GM12865 (cell line): ENCODE measurements around the gene VSIR.

ENCODE experiments used
- DNase-seq: peaks from one replicate; pipeline ENCODE4 v3.0.0; 2010; ENCODE audit warnings: low read depth
- H3K4me3 ChIP-seq: 2 replicates; pipeline ENCODE4 v1.5.1; 2011; ENCODE audit warnings: mild to moderate bottlenecking, low read depth, low read length, control low read depth
- TF ChIP-seq, protein P1 (sequence below): IDR thresholded peaks from 2 replicates; pipeline ENCODE4 v1.5.1; 2011; ENCODE audit warnings: low read length, control low read depth, low read depth, inconsistent platforms; ENCODE audit not compliant: insufficient read depth; ENCODE audit errors: missing control alignments

VSIR gene

DNA sequence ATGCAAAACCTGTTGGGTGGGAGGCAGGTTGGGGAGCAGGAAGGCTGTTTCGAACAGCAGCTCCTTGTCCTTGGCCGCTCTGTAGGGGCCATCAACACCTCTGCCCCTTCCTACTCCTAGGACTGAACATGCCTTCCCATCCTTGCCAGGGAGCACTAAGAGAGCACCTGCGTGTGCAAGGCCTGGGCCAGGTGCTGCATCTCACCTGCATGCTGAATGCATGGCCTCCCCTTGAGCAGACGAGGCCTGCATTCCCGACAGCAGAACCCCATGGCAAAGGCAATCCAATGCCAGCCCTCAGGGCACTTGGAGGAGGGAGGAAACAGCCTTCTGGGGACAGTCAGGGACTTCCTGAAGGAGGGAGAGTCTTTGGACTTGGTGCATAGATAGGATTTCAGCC, 11.0 kb downstream of the VSIR start:
- no peak overlapping the region for H3K4me3 ChIP-seq
- DNase-seq, result no peak
- TF ChIP-seq, protein P1, sequence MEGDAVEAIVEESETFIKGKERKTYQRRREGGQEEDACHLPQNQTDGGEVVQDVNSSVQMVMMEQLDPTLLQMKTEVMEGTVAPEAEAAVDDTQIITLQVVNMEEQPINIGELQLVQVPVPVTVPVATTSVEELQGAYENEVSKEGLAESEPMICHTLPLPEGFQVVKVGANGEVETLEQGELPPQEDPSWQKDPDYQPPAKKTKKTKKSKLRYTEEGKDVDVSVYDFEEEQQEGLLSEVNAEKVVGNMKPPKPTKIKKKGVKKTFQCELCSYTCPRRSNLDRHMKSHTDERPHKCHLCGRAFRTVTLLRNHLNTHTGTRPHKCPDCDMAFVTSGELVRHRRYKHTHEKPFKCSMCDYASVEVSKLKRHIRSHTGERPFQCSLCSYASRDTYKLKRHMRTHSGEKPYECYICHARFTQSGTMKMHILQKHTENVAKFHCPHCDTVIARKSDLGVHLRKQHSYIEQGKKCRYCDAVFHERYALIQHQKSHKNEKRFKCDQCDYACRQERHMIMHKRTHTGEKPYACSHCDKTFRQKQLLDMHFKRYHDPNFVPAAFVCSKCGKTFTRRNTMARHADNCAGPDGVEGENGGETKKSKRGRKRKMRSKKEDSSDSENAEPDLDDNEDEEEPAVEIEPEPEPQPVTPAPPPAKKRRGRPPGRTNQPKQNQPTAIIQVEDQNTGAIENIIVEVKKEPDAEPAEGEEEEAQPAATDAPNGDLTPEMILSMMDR, result no peak

DNA sequence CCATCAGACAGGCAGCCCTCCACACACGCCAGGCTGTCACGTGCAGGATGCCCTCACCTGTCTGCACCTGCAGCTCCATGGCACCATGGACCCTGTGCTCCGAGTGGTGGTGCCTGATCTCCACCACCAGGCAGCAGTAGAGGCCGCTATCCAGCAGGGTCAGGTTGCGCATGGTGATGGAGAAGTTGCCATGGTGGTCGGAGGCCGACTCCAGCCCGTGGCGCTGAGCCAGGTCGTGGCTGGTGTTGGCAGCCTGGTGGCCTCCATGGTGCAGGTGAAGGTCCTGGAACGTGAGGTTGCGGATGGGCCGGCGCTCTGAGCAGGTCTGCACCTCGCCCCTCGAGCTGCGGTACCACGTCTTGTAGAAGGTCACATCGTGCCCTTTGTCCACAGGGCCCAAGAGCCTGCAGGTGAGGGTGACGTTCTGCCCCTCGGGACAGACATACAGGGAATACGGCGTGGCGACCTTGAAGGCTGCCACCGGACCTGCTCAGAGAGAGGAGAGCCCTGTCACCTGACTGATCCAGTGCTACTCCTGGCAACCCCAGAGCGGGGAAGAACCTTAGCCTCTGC, 11.7 kb downstream of the VSIR start:
- no peak for DNase-seq
- H3K4me3 ChIP-seq, result no peak overlapping the region
- TF ChIP-seq, protein P1, result peak; percentile 26

DNA sequence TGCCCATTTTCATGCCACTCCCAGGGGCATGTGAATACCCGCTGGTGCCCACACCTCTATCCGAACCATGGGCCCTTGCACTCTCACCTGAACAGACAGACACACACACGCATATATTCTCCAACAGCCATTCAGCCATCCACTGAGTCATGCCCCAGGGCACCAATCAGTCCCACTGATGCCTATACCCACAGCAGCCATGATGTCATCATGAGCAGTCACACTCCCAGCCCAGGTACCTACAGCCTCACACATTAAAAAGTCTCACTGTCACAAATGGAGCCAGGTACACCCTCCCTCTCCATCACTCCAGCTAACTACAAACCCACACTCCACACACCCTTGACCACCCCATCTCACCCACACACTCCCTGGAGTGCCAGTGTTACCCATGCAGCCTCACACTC, 12.2 kb downstream of the VSIR start:
- TF ChIP-seq, protein P1, result no peak
- no peak overlapping the region for H3K4me3 ChIP-seq
- DNase-seq, result no peak

DNA sequence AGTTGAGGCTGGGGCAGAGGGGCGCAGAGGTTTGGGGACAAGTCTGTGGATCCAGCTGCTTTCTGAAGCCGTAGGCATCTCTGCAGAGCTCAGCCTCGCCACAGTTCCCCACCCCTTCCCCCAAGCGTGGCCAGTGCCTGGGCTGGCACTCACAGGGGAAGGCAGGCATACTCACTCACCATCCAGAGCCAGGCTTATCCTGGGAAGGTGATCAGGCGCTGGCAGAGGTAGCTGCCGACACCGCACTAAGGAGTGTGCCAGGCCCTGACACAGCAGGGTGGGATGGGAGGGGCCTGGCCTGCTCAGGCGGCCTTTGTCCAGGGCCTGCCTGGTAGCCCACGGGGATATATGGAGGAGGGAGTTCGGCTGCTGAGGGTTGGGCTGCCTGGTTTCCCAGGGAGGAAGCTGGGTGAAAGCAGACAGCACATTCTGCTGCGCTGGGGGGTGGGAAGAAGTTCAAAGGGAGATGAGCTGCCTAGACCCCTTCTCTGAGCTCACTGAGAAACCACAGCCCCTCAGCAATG, 15.9 kb downstream of the VSIR start:
- TF ChIP-seq, protein P1, result no peak

DNA sequence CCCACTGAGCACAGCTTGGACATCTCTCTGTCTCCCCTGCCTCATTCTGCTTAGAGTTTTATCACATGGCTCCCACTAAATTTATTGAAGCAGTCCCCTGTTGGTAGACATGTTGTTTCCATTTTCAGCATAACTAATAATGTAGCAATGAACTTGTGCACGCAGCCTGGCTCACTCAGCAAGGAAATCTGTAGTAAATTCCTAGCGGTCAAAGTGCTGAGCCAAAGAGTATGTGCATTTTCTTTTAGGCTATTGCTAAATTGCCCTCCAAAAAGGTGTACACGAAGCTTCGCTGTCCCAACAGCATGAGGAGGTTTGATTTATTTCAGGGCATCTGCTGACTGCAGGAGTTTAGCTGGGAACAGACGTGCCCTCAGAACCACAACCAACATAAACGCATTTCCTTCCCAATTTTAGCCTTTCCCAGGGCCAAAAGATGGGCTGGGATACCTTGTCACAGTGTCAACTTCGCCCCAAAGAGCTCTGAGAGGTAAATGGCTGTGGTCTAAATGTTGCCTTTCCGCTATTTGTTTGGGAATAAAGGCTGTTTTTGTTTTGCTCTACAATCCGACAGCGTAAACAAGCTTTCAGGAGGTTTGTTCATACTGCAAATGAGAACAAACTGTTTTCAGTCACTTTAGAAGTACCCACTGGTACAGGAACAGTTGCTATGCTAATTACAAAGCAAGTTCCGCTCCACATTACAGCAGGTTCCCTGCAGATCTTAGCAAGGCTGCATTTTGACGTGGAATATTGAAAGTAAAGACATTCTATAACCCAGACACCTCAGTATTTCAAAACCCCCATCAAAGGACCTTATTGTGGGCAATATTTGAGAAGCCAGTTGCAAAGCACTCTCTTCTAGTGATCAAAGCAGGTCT, 16.8 kb downstream of the VSIR start:
- H3K4me3 ChIP-seq, result no peak overlapping the region
- TF ChIP-seq, protein P1, result no peak
- no peak for DNase-seq

More for the DNA sequence above, 15.9 kb downstream of the VSIR start:
- no peak overlapping the region for H3K4me3 ChIP-seq
- DNase-seq, result no peak

DNA sequence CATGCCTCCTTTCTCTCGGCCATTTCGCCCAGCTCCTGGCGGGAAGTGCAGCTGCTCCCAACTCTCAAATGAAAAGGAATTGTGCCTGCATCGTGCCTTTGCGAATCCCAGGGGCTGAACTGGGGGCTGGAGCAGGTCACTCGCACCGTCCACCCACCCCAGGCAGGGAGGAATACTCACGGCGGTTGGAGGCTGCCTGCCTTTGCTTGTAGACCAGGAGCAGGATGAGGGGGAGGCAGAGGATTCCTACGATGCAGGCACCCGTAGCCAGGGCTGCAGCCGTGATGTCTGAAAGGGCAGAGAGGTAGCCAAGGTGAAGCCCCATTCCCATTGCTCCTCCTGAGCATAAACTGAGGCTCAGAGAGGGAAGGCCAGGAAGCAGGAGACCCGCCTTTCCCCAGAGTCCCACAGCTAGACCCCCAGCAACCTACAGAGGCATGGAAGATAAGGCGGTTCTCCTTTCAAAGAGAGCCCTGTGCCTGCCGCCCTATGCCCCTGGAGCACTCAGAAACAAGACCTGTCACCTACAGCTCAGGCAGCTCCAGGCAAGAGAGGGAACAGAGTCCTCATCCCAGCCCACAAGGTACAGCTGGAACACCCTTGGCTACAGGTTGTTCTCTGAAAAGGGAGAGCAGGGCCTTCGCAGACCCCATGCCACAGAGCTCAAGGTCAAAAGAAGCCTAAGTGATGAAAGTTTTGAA, 18.0 kb downstream of the VSIR start:
- DNase-seq, result no peak
- no peak overlapping the region for H3K4me3 ChIP-seq
- TF ChIP-seq, protein P1, result no peak
